Embryonic facial prominence (tissue), 1 donor: ENCODE data around the gene SMIM26.
A peak's percentile ranks its signal among the peaks of the same experiment; 100 is the strongest.

Experiments used
- DNase-seq: peaks from one replicate; pipeline ENCODE4 v3.0.0-alpha.2; 2016; ENCODE audit errors: extremely low spot score

SMIM26 gene

GRCh38 chr20:18580012-18580411, 12.8 kb downstream of the SMIM26 start:
- DNase-seq = no peak

- no peak for DNase-seq
Measured at GRCh38 chr20:18585134-18585533, 17.9 kb downstream of the SMIM26 start.

- peak; percentile 26 for DNase-seq
Measured at GRCh38 chr20:18587665-18588573, 20.7 kb downstream of the SMIM26 start, which contains the start of gene DTD1. Gene DTD1 (plus strand): TSS chr20:18588054. CDS start chr20:18588073, 19 bp downstream.

GRCh38 chr20:18588574-18588933, 21.3 kb downstream of the SMIM26 start:
- DNase-seq = no peak

GRCh38 chr20:18589941-18590674, 22.9 kb downstream of the SMIM26 start:
- DNase-seq = no peak

- no peak for DNase-seq
Measured at GRCh38 chr20:18596270-18596669, 29.0 kb downstream of the SMIM26 start.

- no peak for DNase-seq
Measured at GRCh38 chr20:18609741-18610140, 42.5 kb downstream of the SMIM26 start.

GRCh38 chr20:18611492-18611891, 44.3 kb downstream of the SMIM26 start:
- DNase-seq = no peak

- DNase-seq = no peak
Measured at GRCh38 chr20:18613553-18613952, 46.3 kb downstream of the SMIM26 start.

GRCh38 chr20:18614244-18614643, 47.0 kb downstream of the SMIM26 start:
- DNase-seq = no peak

GRCh38 chr20:18615020-18615650, 47.9 kb downstream of the SMIM26 start:
- DNase-seq = no peak
